ENCODE measurements around the gene SFRP5. TPM values are rescaled to one million over a fixed set of nuclear protein-coding genes. Genes with fewer than 3 reads are reported as not detected.

SFRP5 gene
- total RNA-seq, 1 experiment from 2014 or later = 3.5 TPM

GRCh38 chr10:97738616-97739015 lies 33.2 kb downstream of the SFRP5 start (continued):
- no peak for TF ChIP-seq USF2 (CRISPR knock-in tag; IDR thresholded peaks at IDR 0.05)
- TF ChIP-seq JAZF1 (CRISPR knock-in tag; IDR thresholded peaks at IDR 0.05) = no peak

- TF ChIP-seq AFF4 (CRISPR knock-in tag; IDR thresholded peaks at IDR 0.05; ENCODE audit: borderline replicate concordance) = no peak
- no peak for TF ChIP-seq ZSCAN18 (CRISPR knock-in tag; IDR thresholded peaks at IDR 0.05)
- no peak for TF ChIP-seq NFE2L1 (CRISPR knock-in tag; IDR thresholded peaks at IDR 0.05)
- no peak for TF ChIP-seq ZNF281 (CRISPR knock-in tag; IDR thresholded peaks at IDR 0.05)
- no peak for TF ChIP-seq NR1H2 (CRISPR knock-in tag; IDR thresholded peaks at IDR 0.05)
- TF ChIP-seq ZBTB43 (CRISPR knock-in tag; IDR thresholded peaks at IDR 0.05) = no peak
- TF ChIP-seq FOXP1 (CRISPR knock-in tag; IDR thresholded peaks at IDR 0.05; ENCODE audit: borderline replicate concordance) = no peak
- no peak for TF ChIP-seq ARID4B (CRISPR knock-in tag; IDR thresholded peaks at IDR 0.05; ENCODE audit: borderline replicate concordance)
- TF ChIP-seq ZNF263 (CRISPR knock-in tag; IDR thresholded peaks at IDR 0.05; ENCODE audit: low read depth) = no peak
Observed at GRCh38 chr10:97737770-97738265, 34.0 kb downstream of the SFRP5 start.

More at GRCh38 chr10:97737770-97738265, 34.0 kb downstream of the SFRP5 start:
- ATAC-seq (no peak), DNase-seq (ENCODE audit: low spot score) (no peak)
- Mint-ChIP-seq H3K9me3 (peaks cover 14% of the 10 kb centered on the region), H3K27me3 (ENCODE audit: low read depth) (peaks cover 34% of the 10 kb centered on the region), H3K36me3 (peaks cover 34% of the 10 kb centered on the region), H3K4me1 (peaks cover 10% of the 10 kb centered on the region), H3K4me3 (peak overlapping the region; percentile 87), H3K27ac (peak overlapping the region; percentile 73)
- POLR2A ChIA-PET = no interaction called here
- CTCF ChIA-PET = no interaction called here
